WERI-Rb-1 (cell line): ENCODE measurements around the gene FHIT.

Experiments used
- DNase-seq: peaks from one replicate; pipeline ENCODE4 v3.0.0-alpha.2; 2020
- H3K27ac ChIP-seq: fragments of 250-450 bp; sonication (Bioruptor Pico); 2 replicates; pipeline ENCODE4 v1.5.1; 2020; ENCODE audit warnings: mild to moderate bottlenecking, moderate library complexity
- H3K27me3 ChIP-seq: fragments of 250-450 bp; sonication (Bioruptor Pico); 2 replicates; pipeline ENCODE4 v1.5.1; 2021; ENCODE audit warnings: mild to moderate bottlenecking, low read depth, moderate library complexity; ENCODE audit not compliant: insufficient read depth, severe bottlenecking
- H3K36me3 ChIP-seq: fragments of 250-450 bp; sonication (Bioruptor Pico); 2 replicates; pipeline ENCODE4 v1.5.1; 2020; ENCODE audit warnings: mild to moderate bottlenecking, moderate library complexity
- H3K4me3 ChIP-seq: 2 replicates; pipeline ENCODE4 v1.5.1; 2011; ENCODE audit warnings: low read depth, mild to moderate bottlenecking, control low read depth, low read length
- H3K9me3 ChIP-seq: fragments of 250-450 bp; sonication (Bioruptor Pico); 2 replicates; pipeline ENCODE4 v1.5.1; 2021; ENCODE audit warnings: mild to moderate bottlenecking, moderate library complexity; ENCODE audit not compliant: severe bottlenecking
- TF ChIP-seq, protein P1 (sequence below): IDR thresholded peaks from 2 replicates; pipeline ENCODE4 v1.5.1; 2011; ENCODE audit warnings: low read depth, mild to moderate bottlenecking, control low read depth, inconsistent platforms, low read length

The FHIT gene

DNA sequence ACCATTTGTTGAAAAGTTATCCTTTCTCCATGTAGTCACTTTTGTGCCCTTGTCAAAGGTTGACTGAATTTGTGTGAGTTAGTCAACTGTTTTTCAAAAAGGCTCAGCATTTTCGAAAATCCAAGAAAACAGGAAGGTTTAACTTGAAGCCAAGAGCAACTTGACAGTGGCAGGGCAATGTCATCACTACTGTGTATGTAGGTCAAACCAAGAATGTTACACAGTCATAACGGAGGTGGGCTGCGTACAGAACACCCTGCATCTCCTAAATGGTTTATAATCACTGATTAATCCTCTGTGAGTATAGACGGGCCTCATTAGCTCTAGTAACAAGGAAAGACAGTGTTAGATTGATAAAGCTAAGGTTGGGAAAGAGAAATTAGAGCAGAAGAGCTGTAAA lies 1064.9 kb downstream of the FHIT start:
- Histone ChIP-seq H3K27ac (no peak overlapping the region), H3K27me3 (no peaks in the 10 kb centered on the region), H3K9me3 (no peaks in the 10 kb centered on the region), H3K36me3 (no peaks in the 10 kb centered on the region), H3K4me3 (no peak overlapping the region)
- DNase-seq, result no peak
- TF ChIP-seq, protein P1, sequence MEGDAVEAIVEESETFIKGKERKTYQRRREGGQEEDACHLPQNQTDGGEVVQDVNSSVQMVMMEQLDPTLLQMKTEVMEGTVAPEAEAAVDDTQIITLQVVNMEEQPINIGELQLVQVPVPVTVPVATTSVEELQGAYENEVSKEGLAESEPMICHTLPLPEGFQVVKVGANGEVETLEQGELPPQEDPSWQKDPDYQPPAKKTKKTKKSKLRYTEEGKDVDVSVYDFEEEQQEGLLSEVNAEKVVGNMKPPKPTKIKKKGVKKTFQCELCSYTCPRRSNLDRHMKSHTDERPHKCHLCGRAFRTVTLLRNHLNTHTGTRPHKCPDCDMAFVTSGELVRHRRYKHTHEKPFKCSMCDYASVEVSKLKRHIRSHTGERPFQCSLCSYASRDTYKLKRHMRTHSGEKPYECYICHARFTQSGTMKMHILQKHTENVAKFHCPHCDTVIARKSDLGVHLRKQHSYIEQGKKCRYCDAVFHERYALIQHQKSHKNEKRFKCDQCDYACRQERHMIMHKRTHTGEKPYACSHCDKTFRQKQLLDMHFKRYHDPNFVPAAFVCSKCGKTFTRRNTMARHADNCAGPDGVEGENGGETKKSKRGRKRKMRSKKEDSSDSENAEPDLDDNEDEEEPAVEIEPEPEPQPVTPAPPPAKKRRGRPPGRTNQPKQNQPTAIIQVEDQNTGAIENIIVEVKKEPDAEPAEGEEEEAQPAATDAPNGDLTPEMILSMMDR, result no peak

DNA sequence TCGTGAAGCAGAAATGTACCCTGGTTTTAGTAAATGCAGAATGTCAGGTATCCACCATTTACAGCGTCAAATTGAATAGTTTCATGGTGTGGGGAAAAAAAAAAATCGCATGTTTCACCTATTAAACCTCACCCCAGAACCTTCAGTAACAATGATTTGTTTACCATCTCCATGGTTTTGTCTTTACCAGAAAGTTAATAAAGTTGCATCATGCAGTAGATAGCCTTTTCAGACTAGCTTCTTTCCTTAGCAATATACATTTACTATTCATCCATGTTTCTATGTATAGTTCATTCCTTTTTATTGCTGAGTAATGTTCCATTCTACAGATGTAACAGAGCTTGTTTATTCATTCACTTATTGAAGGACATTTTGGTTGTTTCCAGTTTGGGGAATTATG lies 1066.1 kb downstream of the FHIT start:
- H3K27me3 ChIP-seq, result no peaks in the 10 kb centered on the region
- no peaks in the 10 kb centered on the region for H3K36me3 ChIP-seq
- no peak overlapping the region for H3K27ac ChIP-seq
- DNase-seq, result no peak
- no peak overlapping the region for H3K4me3 ChIP-seq
- TF ChIP-seq, protein P1, result no peak
- no peaks in the 10 kb centered on the region for H3K9me3 ChIP-seq

DNA sequence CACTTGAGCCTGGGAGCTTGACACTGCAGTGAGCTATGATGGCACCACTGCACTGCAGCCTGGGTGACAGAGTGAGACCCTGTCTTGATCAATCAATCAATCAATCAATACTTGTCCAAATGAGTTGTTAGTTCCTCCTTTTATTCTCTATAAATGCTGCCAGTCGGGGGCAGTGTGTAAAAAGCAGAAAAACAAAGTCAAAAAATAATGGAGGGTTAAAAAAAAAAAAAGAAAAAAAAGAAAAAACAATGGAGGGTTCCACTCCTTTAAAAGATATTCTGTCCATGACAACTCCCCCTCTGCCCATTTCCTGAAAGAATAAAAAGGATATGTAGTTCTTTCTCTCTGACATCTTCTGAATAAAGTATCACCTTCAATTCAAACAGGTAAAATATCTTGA lies 1068.6 kb downstream of the FHIT start:
- no peaks in the 10 kb centered on the region for H3K36me3 ChIP-seq
- TF ChIP-seq, protein P1, result no peak
- no peaks in the 10 kb centered on the region for H3K27me3 ChIP-seq
- H3K4me3 ChIP-seq, result no peak overlapping the region
- no peak for DNase-seq
- H3K27ac ChIP-seq, result no peak overlapping the region
- H3K9me3 ChIP-seq, result no peaks in the 10 kb centered on the region

DNA sequence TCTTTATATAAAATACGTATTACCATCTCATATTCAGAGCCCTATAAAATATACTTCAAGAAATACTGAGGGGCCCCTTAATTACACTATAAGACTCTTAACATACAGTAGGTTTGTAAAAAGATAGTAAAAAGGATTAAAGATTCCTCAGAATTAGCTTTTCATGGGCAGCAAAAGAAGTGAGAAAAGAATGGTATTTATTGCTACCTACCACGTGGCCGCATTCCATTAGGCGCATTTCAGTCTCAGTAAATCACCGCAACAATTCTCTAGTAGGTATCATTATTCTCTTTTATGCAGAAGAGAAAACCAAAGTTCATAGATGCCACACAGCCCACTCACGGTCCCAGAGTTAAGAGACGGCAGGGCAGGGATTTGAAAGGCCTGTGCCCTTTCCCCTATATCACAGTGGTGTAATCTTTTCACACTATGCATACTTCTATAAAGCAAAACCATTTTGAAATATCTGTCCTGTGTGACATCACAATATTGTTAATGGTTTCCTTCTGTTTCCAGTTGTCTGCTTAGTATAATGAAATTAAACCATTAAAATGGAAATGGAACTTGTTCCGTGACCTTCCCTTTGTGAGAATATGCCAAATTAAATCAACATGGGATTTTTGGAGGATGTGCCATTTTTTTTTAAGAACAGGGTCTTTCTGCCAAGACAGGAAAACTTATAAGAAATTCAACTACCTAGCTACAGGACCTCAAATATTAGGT lies 1072.2 kb downstream of the FHIT start:
- no peak for DNase-seq
- H3K27ac ChIP-seq, result no peak overlapping the region

DNA sequence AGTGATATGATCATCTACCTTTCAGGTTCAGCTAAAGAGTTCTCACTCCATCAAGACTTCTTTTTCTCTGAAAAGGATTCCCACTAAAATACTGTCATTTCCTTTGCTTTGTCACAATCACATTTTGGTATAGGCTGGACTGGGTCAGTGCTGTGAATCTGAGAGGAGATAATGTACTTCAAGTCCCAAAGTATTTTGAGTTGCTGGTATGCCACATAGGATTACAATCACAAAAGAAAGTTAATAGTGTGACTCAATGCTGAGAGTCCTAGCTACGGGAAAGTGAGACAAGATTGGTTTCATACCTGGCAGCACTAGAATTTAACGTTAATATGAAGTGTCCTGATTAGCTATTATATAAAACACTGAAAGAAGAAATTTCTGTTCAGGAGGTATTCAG lies 1073.5 kb downstream of the FHIT start:
- DNase-seq, result no peak
- no peaks in the 10 kb centered on the region for H3K36me3 ChIP-seq
- no peaks in the 10 kb centered on the region for H3K9me3 ChIP-seq
- H3K4me3 ChIP-seq, result no peak overlapping the region
- TF ChIP-seq, protein P1, result no peak
- H3K27me3 ChIP-seq, result no peaks in the 10 kb centered on the region
- no peak overlapping the region for H3K27ac ChIP-seq

More for the DNA sequence above, 1072.2 kb downstream of the FHIT start:
- Histone ChIP-seq H3K36me3 (no peaks in the 10 kb centered on the region), H3K27me3 (no peaks in the 10 kb centered on the region), H3K4me3 (no peak overlapping the region), H3K9me3 (no peaks in the 10 kb centered on the region)
- TF ChIP-seq, protein P1, result no peak

DNA sequence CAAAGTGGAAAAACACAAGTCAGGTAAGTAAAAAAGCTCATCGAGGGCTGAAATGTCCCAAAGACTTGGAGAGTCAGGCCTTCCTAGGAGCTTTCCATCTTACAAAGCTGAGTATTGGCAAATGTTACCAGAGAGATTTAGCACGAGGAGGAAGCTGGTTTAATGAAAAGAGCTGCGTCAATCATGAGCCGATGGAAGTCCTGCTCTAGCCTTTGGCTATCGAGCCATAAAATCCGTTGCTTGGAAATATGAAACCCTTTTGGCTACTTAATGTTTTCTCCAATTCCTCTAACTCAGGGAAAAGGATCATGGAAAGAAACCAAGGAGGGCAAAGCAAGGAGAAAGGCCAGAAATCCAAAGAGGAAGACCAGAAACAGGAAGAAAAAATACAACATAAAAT lies 1074.6 kb downstream of the FHIT start:
- Histone ChIP-seq H3K9me3 (no peaks in the 10 kb centered on the region), H3K27ac (no peak overlapping the region), H3K4me3 (no peak overlapping the region), H3K36me3 (no peaks in the 10 kb centered on the region), H3K27me3 (no peaks in the 10 kb centered on the region)
- TF ChIP-seq, protein P1, result no peak
- no peak for DNase-seq
